SK-N-MC (cell line): ENCODE measurements around the gene LRRC53.

Experiments used
- EZH2 ChIP-seq: fragments of 200-600 bp; sonication (generic); IDR thresholded peaks from one replicate; pipeline ENCODE4 v1.6.1; 2017; ENCODE audit warnings: antibody characterized with exemption
- POLR2AphosphoS5 ChIP-seq: IDR thresholded peaks from 2 replicates; pipeline ENCODE4 v1.6.1; 2012; ENCODE audit warnings: mild to moderate bottlenecking, low read depth, low read length, borderline replicate concordance

DNA sequence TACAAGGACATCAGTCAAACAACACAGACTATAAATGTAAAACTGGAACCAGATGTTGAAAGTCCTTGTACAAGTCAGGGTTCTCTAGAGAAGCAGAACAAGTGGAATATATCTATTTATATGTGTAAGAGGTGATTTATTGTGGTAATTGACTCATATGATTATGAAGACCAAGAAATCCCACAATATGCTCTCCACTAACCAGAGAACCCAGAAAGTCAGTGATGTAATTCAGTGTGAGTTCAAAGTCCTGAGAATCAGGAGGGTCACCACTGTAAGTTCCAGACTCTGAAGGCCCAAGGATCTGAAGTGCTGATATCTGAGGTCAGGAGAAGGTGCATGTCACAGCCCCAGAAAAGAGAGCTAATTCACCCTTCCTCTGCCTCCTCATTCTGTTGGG lies 57.0 kb downstream of the LRRC53 start:
- TF ChIP-seq POLR2AphosphoS5 (no peak), EZH2 (no peak)
